K562 (cell line): ENCODE data around the gene IFI30. TPM values are rescaled to one million over a fixed set of nuclear protein-coding genes. Genes with fewer than 3 reads are reported as not detected.

Experiments
- ATAC-seq: fragments of 200-7000 bp; cut with Tn5 transposase; 3 replicates; pipeline ENCODE4 v1.9.1; 2020; ENCODE audit warnings: moderate library complexity
- BruUV-seq: library from RNA; stranded (reverse); fragments of 400-500 nt; replicated peaks from 2 replicates; lab custom pipeline; 2021; lab: Mats Ljungman, UMichigan
- CTCF ChIA-PET: fragments of 300-600 bp; formaldehyde crosslinking; extraction: SDS; loops from one replicate; lab custom pipeline; 2021; ENCODE audit warnings: low intra/inter-chr PET ratio; lab: Yijun Ruan, JAX
- POLR2A ChIA-PET: fragments of 300-600, 350-650 bp; sonication (Branson Sonifier 250); formaldehyde crosslinking; extraction: SDS; loops from one replicate; lab custom pipeline; 2021; ENCODE audit warnings: antibody characterized with exemption, inconsistent platforms; lab: Yijun Ruan, JAX
- DNase-seq, 4 experiments: peaks; one replicate each; pipeline versions ENCODE4 v3.0.0 to v3.0.0-alpha.2; 2011 to 2018; ENCODE audit warnings: low spot score in 3 of 4, mixed read lengths in 3 of 4; ENCODE audit errors: extremely low read depth in 1 of 4
- FAIRE-seq: peaks from 2 replicates; lab custom pipeline; 2011; peaks lifted over from hg19 to GRCh38; lab: Jason Lieb, UNC
- H2AFZ ChIP-seq: 2 replicates; pipeline ENCODE4 v1.6.0; 2011; ENCODE audit warnings: low read depth, low read length, control low read depth, inconsistent platforms
- H3K27ac ChIP-seq: fragments of 200-600 bp; 3 replicates; pipeline ENCODE4 v1.8.0; 2011; ENCODE audit warnings: low read depth, mild to moderate bottlenecking, control low read depth, inconsistent platforms, low read length, moderate library complexity, mixed read lengths; ENCODE audit errors: extremely low read depth
- H3K27me3 ChIP-seq, 2 experiments: fragments of 300-600 bp in 1 of 2; 2 replicates in 1 of 2; 3 replicates in 1 of 2; pipeline versions ENCODE4 v1.6.0 to v1.8.0; 2011; ENCODE audit warnings: inconsistent platforms in 2 of 2, low read length in 2 of 2, mild to moderate bottlenecking in 1 of 2, mixed read lengths in 1 of 2, moderate library complexity in 1 of 2; ENCODE audit not compliant: control insufficient read depth in 2 of 2, insufficient read depth in 2 of 2
- H3K36me3 ChIP-seq: fragments of 300-600 bp; 3 replicates; pipeline ENCODE4 v1.8.0; 2011; ENCODE audit warnings: mild to moderate bottlenecking, low read length, inconsistent platforms; ENCODE audit not compliant: control insufficient read depth, insufficient read depth
- H3K4me1 ChIP-seq, 2 experiments: fragments of 200-600 bp in 1 of 2; replicated peaks in 1 of 2; 2 replicates in 1 of 2; 3 replicates in 1 of 2; pipeline versions ENCODE4 v1.5.1 to v1.8.0; 2011; ENCODE audit warnings: inconsistent platforms in 2 of 2, low read length in 2 of 2, mild to moderate bottlenecking in 1 of 2, mixed read lengths in 1 of 2, moderate library complexity in 1 of 2; ENCODE audit not compliant: control insufficient read depth in 2 of 2, insufficient read depth in 2 of 2
- H3K4me2 ChIP-seq: 2 replicates; pipeline ENCODE4 v1.6.1; 2011; ENCODE audit warnings: low read length, control low read depth, inconsistent platforms, mixed read lengths; ENCODE audit not compliant: insufficient read depth
- H3K4me3 ChIP-seq: fragments of 200-600 bp; sonication (generic), shearing (Covaris generic); 2 replicates; pipeline ENCODE4 v1.5.1; 2016; ENCODE audit warnings: control low read depth, inconsistent platforms
- H3K79me2 ChIP-seq: fragments of 200-600 bp; 3 replicates; pipeline ENCODE4 v1.8.0; 2011; ENCODE audit warnings: low read length, inconsistent platforms; ENCODE audit not compliant: control insufficient read depth, insufficient read depth
- H3K9ac ChIP-seq, 2 experiments: 2 replicates each; pipeline versions ENCODE4 v1.6.0 to v1.6.1; 2011; ENCODE audit warnings: low read depth in 2 of 2, low read length in 2 of 2, control low read depth in 1 of 2, inconsistent platforms in 1 of 2, mild to moderate bottlenecking in 1 of 2, mixed read lengths in 1 of 2; ENCODE audit not compliant: insufficient read depth in 1 of 2
- H3K9me1 ChIP-seq: one replicate; pipeline ENCODE4 v1.6.0; 2011; ENCODE audit warnings: inconsistent platforms, mild to moderate bottlenecking, low read length, moderate library complexity; ENCODE audit not compliant: control insufficient read depth, insufficient read depth
- H3K9me3 ChIP-seq: replicated peaks from 2 replicates; pipeline ENCODE4 v1.5.1; 2011; ENCODE audit warnings: low read depth, low read length, inconsistent platforms; ENCODE audit not compliant: control insufficient read depth, insufficient read depth
- H4K20me1 ChIP-seq: replicated peaks from 2 replicates; pipeline ENCODE4 v1.6.1; 2011; ENCODE audit warnings: low read length, inconsistent platforms, mixed read lengths; ENCODE audit not compliant: control insufficient read depth, insufficient read depth
- BHLHE40 ChIP-seq: IDR thresholded peaks from 2 replicates; pipeline ENCODE4 v1.6.1; 2011; ENCODE audit warnings: low read length, improper control_type of control experiment
- HDAC2 ChIP-seq: fragments of 450-650 bp; IDR thresholded peaks from 2 replicates; pipeline ENCODE4 v1.6.1; 2016; ENCODE audit warnings: mild to moderate bottlenecking
- HDAC8 ChIP-seq: fragments of 450-650 bp; IDR thresholded peaks from 2 replicates; pipeline ENCODE4 v1.6.1; 2016; ENCODE audit warnings: mild to moderate bottlenecking, missing genetic modification characterization, moderate library complexity, missing compliant biosample characterization
- HIVEP1 ChIP-seq: fragments of 250-450 bp; sonication (Bioruptor Pico); IDR thresholded peaks from 2 replicates; pipeline ENCODE4 v1.4.0; 2020; ENCODE audit warnings: mild to moderate bottlenecking
- LARP7 ChIP-seq: fragments of 450-650 bp; IDR thresholded peaks from 2 replicates; pipeline ENCODE4 v1.6.1; 2016
- PHF8 ChIP-seq: fragments of 200-600 bp; sonication (generic); IDR thresholded peaks from 2 replicates; pipeline ENCODE4 v1.6.1; 2012; ENCODE audit warnings: mixed run types, mild to moderate bottlenecking, inconsistent platforms, low read length, moderate library complexity, borderline replicate concordance
- SMAD3 ChIP-seq: fragments of 450-650 bp; formaldehyde crosslinking; conservative IDR thresholded peaks from 2 replicates; pipeline ENCODE4 v1.4.0; 2020; ENCODE audit warnings: mild to moderate bottlenecking
- XRCC4 ChIP-seq: IDR thresholded peaks from one replicate; pipeline ENCODE4 v1.6.1; 2011; ENCODE audit not compliant: insufficient read depth, insufficient read length; ENCODE audit errors: extremely low read depth
- ZKSCAN8 ChIP-seq: fragments of 200-800 bp; sonication (Bioruptor generic); IDR thresholded peaks from 2 replicates; pipeline ENCODE4 v1.6.1; 2016; ENCODE audit warnings: missing genetic modification characterization, missing compliant biosample characterization
- ZNF121 ChIP-seq: sonication (generic); formaldehyde crosslinking; conservative IDR thresholded peaks from 2 replicates; pipeline ENCODE4 v1.8.0; 2022; ENCODE audit warnings: missing genetic modification reagents
- WGBS: fragments of 100-300 bp; shearing (Covaris generic); methylation state at CpG from one replicate; pipeline ENCODE4 v1.1.6; 2016; ENCODE audit warnings: low coverage, mixed read lengths; ENCODE audit not compliant: insufficient coverage; ENCODE audit errors: missing lambda C conversion rate; 5-methylcytosine and 5-hydroxymethylcytosine counted together
- in situ Hi-C: fragments of 300-500 bp; cut with MboI; formaldehyde crosslinking; loops from 4 replicates; pipeline ENCODE4 v1.15.0; 2018; ENCODE audit warnings: inconsistent platforms, mixed read lengths
- intact Hi-C: fragments of 100-400 bp; cut with micrococcal nuclease; formaldehyde crosslinking; loops from 2 replicates; pipeline ENCODE4 v1.14.2; 2022
- polyA plus RNA-seq, 8 experiments: library from polyadenylated mRNA; depleted of rRNA in 4 of 8; stranded (reverse) in 5 of 8; unstranded in 3 of 8; fragments of >200 nt; fragmentation: Nextera tagmentation in 2 of 8; fragmentation: Illumina TruSeq in 1 of 8; extraction: Ambion mirVana in 2 of 8; extraction: Trizol in 1 of 8; gene quantifications; 2 replicates each; pipeline versions ENCODE4 v1.2.1 to v1.2.3, GENCODE V29; 2011 to 2014; ENCODE audit warnings: inconsistent platforms in 1 of 8, missing spikeins in 1 of 8
- total RNA-seq, 7 experiments: library from RNA; depleted of rRNA in 6 of 7; stranded (reverse); fragments of >200 nt in 6 of 7; fragmentation: Illumina TruSeq in 2 of 7; extraction: Trizol in 2 of 7; gene quantifications; 2 replicates each; pipeline versions ENCODE4 v1.2.1 to v1.2.3, GENCODE V29; 2011 to 2021; ENCODE audit warnings: low replicate concordance in 1 of 7
- TF ChIP-seq, protein P1 (sequence below), 2 experiments: fragments of 450-650 bp in 1 of 2; sonication (generic) in 1 of 2; formaldehyde crosslinking in 1 of 2; IDR thresholded peaks; 2 replicates each; pipeline versions ENCODE4 v1.7.1 to v1.9.0; 2016 to 2022; ENCODE audit warnings: inconsistent platforms in 1 of 2, mild to moderate bottlenecking in 1 of 2, missing genetic modification reagents in 1 of 2
- TF ChIP-seq, protein P2 (sequence below): sonication (generic); formaldehyde crosslinking; IDR thresholded peaks from 2 replicates; pipeline ENCODE4 v1.9.0; 2022; ENCODE audit warnings: mild to moderate bottlenecking, missing genetic modification reagents
- TF ChIP-seq, protein P3 (sequence below): sonication (generic); formaldehyde crosslinking; IDR thresholded peaks from 2 replicates; pipeline ENCODE4 v1.8.0; 2022; ENCODE audit warnings: missing genetic modification reagents, mild to moderate bottlenecking, moderate library complexity, borderline replicate concordance

Gene IFI30
- total and polyA plus RNA-seq, 9 of the 15 experiments (the other 6 are each of a cell fraction or from before 2014, with no cell fraction given): 63.7 to 430 (median 109) TPM

DNA sequence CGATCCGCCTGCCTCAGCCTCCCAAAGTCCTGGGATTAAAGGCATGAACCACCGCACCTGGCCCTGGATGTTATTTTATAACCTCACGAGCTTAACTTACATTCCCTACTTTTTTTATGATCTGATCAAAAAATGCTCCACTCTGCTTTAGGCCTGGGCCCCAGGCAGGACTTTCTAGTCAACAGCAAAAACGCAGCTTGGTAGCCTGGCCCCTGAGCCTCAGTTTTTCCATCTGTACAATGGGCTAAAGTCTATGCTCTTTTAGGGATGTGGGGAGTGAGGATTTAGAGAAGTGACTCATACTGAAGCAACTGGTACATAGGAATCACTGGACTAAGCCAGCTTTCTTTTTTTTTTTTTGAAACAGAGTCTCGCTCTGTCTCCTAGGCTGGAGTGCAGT is 32.6 kb upstream of the IFI30 start:
- Histone ChIP-seq H3K27ac (no peak overlapping the region), H3K79me2 (no peaks in the 10 kb centered on the region), H2AFZ (no peak overlapping the region), H3K27me3 (no peaks in the 10 kb centered on the region), H3K9ac (no peak overlapping the region), H3K4me2 (no peak overlapping the region), H4K20me1 (no peaks in the 10 kb centered on the region), H3K9me3 (no peaks in the 10 kb centered on the region), H3K4me3 (no peak overlapping the region), H3K9me1 (no peaks in the 10 kb centered on the region), H3K4me1 (peaks cover 0 to 8% of the 10 kb centered on the region in 2 experiments; a peak in 2 of 5 replicates), H3K36me3 (peaks cover 51% of the 10 kb centered on the region; the same call in 2 of the 3 replicates)
- no TSS peak for BruUV-seq
- CTCF ChIA-PET: no interaction called here
- in situ Hi-C loops (no loop called here), intact Hi-C loops (no loop called here)
- FAIRE-seq (no peak), ATAC-seq (no peak), DNase-seq (no peak)
- POLR2A ChIA-PET: interaction anchor here (0.9 to 2.8 kb wide), 2 partner anchors 11 to 19 kb away, joined by 6 to 9 read pairs; no protein-coding TSS in a partner anchor
- 83% methylated on average over 5 of the region's 6 CpGs for WGBS
- TF ChIP-seq, protein P1, sequence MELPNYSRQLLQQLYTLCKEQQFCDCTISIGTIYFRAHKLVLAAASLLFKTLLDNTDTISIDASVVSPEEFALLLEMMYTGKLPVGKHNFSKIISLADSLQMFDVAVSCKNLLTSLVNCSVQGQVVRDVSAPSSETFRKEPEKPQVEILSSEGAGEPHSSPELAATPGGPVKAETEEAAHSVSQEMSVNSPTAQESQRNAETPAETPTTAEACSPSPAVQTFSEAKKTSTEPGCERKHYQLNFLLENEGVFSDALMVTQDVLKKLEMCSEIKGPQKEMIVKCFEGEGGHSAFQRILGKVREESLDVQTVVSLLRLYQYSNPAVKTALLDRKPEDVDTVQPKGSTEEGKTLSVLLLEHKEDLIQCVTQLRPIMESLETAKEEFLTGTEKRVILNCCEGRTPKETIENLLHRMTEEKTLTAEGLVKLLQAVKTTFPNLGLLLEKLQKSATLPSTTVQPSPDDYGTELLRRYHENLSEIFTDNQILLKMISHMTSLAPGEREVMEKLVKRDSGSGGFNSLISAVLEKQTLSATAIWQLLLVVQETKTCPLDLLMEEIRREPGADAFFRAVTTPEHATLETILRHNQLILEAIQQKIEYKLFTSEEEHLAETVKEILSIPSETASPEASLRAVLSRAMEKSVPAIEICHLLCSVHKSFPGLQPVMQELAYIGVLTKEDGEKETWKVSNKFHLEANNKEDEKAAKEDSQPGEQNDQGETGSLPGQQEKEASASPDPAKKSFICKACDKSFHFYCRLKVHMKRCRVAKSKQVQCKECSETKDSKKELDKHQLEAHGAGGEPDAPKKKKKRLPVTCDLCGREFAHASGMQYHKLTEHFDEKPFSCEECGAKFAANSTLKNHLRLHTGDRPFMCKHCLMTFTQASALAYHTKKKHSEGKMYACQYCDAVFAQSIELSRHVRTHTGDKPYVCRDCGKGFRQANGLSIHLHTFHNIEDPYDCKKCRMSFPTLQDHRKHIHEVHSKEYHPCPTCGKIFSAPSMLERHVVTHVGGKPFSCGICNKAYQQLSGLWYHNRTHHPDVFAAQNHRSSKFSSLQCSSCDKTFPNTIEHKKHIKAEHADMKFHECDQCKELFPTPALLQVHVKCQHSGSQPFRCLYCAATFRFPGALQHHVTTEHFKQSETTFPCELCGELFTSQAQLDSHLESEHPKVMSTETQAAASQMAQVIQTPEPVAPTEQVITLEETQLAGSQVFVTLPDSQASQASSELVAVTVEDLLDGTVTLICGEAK (IDR thresholded peaks at IDR 0.05): no peak
- TF ChIP-seq, protein P1 (CRISPR knock-in tag; IDR thresholded peaks at IDR 0.05): no peak
- TF ChIP-seq, protein P2, sequence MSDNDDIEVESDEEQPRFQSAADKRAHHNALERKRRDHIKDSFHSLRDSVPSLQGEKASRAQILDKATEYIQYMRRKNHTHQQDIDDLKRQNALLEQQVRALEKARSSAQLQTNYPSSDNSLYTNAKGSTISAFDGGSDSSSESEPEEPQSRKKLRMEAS: no peak
- no peak for TF ChIP-seq SMAD3
- no peak for TF ChIP-seq XRCC4
- TF ChIP-seq, protein P3, sequence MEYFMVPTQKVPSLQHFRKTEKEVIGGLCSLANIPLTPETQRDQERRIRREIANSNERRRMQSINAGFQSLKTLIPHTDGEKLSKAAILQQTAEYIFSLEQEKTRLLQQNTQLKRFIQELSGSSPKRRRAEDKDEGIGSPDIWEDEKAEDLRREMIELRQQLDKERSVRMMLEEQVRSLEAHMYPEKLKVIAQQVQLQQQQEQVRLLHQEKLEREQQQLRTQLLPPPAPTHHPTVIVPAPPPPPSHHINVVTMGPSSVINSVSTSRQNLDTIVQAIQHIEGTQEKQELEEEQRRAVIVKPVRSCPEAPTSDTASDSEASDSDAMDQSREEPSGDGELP (CRISPR knock-in tag): no peak
- no peak for TF ChIP-seq LARP7
- TF ChIP-seq ZKSCAN8 (CRISPR knock-in tag): no peak
- TF ChIP-seq PHF8: no peak
- TF ChIP-seq HDAC8: no peak
- no peak for TF ChIP-seq HIVEP1
- TF ChIP-seq BHLHE40: no peak
- TF ChIP-seq HDAC2: 0 out of 2 replicates have a peak, but pooled peaks have one; percentile 54
- TF ChIP-seq ZNF121 (CRISPR knock-in tag): no peak; the same call in 1 of the 2 replicates
